Esophagus muscularis mucosa (tissue), 4 donors: Measurements from ENCODE around the gene ASAP2. TPM values are rescaled to one million over a fixed set of nuclear protein-coding genes. Genes with fewer than 3 reads are reported as not detected.

ENCODE experiments used
- DNase-seq: peaks from one replicate; pipeline ENCODE4 v3.0.0-alpha.2; 2017; ENCODE audit errors: extremely low spot score
- H3K27ac ChIP-seq, 4 donors: fragments of 200-600 bp; sonication (generic); replicated peaks in 1 of 4; 1 replicate in 3 of 4; 2 replicates in 1 of 4; pipeline ENCODE4 v1.5.1; 2016 to 2019; ENCODE audit warnings: mild to moderate bottlenecking in 1 of 4
- H3K27me3 ChIP-seq, 4 donors: fragments of 200-600 bp; sonication (generic); one replicate each; pipeline versions ENCODE4 v1.5.1 to v1.6.0; 2016 to 2019
- H3K36me3 ChIP-seq, 4 donors: fragments of 200-600 bp; sonication (generic); one replicate each; pipeline ENCODE4 v1.5.1; 2016 to 2019
- H3K4me1 ChIP-seq, 4 donors: fragments of 200-600 bp; sonication (generic); one replicate each; pipeline ENCODE4 v1.5.1; 2016 to 2019
- H3K4me3 ChIP-seq, 4 donors: fragments of 200-600 bp; sonication (generic); 1 replicate in 2 of 4; 2 replicates in 2 of 4; pipeline ENCODE4 v1.5.1; 2016 to 2019; ENCODE audit warnings: mild to moderate bottlenecking in 4 of 4, moderate library complexity in 1 of 4
- H3K9me3 ChIP-seq, 4 donors: fragments of 200-600 bp; sonication (generic); 1 replicate in 3 of 4; 2 replicates in 1 of 4; pipeline ENCODE4 v1.5.1; 2016 to 2019
- EP300 ChIP-seq: sonication (generic); formaldehyde crosslinking; IDR thresholded peaks from one replicate; pipeline ENCODE4 v1.6.1; 2017; ENCODE audit warnings: antibody characterized with exemption
- POLR2A ChIP-seq: fragments of 450-650 bp; IDR thresholded peaks from one replicate; pipeline ENCODE4 v1.6.1; 2017; ENCODE audit warnings: antibody characterized with exemption, moderate library complexity, mild to moderate bottlenecking, low read depth
- POLR2AphosphoS5 ChIP-seq, 2 donors: sonication (generic); formaldehyde crosslinking; IDR thresholded peaks; one replicate each; pipeline ENCODE4 v1.6.1; 2017; ENCODE audit warnings: antibody characterized with exemption in 2 of 2
- WGBS: methylation state at CpG from one replicate; pipeline ENCODE4 v1.1.5; 2018; 5-methylcytosine and 5-hydroxymethylcytosine counted together
- intact Hi-C: fragments of 100-400 bp; cut with DNase I; formaldehyde crosslinking; loops from one replicate; pipeline ENCODE4 v1.15.1; 2023
- total RNA-seq, 4 donors: library from RNA; depleted of rRNA; stranded (reverse); fragments of >200 nt; gene quantifications; one replicate each; pipeline versions ENCODE4 v1.1.0 to v1.2.1, GENCODE V29; 2016
- TF ChIP-seq, protein P1 (sequence below), 3 experiments: fragments of 200-600 bp in 2 of 3; fragments of 450-650 bp in 1 of 3; sonication (generic) in 2 of 3; IDR thresholded peaks; one replicate each; pipeline ENCODE4 v1.5.1; 2017 to 2019; ENCODE audit warnings: antibody characterized with exemption in 3 of 3, mild to moderate bottlenecking in 2 of 3, moderate library complexity in 1 of 3

The ASAP2 gene
- total RNA-seq, 4 donors from 2014 or later = 18.7 to 24.0 (median 21.3) TPM

DNA sequence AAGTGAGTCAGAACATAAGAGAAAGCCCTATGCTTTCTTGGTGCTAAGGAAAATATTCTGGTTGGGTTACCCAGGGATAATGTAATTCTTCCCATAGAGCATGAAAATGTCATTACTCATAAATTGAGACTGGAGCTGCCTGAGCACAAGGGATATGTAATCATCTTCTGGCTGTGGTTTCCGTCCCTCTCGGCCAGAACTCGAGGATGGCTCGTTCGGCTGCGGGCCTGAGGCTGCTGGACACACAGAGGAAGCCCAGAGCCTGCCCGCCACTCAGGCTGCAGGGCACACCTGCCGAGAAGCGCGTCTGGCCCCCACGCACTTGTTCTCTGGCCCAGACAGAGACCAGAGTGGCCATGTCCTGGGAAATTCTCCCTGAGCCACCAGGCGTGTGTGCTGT is 104.9 kb downstream of the ASAP2 start:
- Histone ChIP-seq H3K4me3 (no peak overlapping the region), H3K36me3 (no peaks in the 10 kb centered on the region), H3K9me3 (no peaks in the 10 kb centered on the region), H3K27ac (peak overlapping the region; percentile 70 to 80 (median 74)), H3K4me1 (peaks cover 33 to 70% (median 66%) of the 10 kb centered on the region in 4 donors), H3K27me3 (no peaks in the 10 kb centered on the region)
- intact Hi-C loops = no loop called here
- 50% methylated on average over 1 of the region's 12 CpGs for WGBS
- peak; percentile 63 to 83 for TF ChIP-seq POLR2AphosphoS5 (IDR thresholded peaks at IDR 0.05)
- no peak for TF ChIP-seq POLR2A
- DNase-seq = no peak

- 76% methylated on average over 6 of the region's 6 CpGs for WGBS
- intact Hi-C loops = no loop called here
- Histone ChIP-seq H3K27me3 (no peaks in the 10 kb centered on the region), H3K27ac (peak overlapping the region; percentile 70 to 80 (median 74)), H3K9me3 (no peaks in the 10 kb centered on the region), H3K4me3 (no peak overlapping the region), H3K4me1 (peaks cover 25 to 62% (median 56%) of the 10 kb centered on the region in 4 donors), H3K36me3 (no peaks in the 10 kb centered on the region)
- no peak for DNase-seq
- no peak for TF ChIP-seq POLR2AphosphoS5 (IDR thresholded peaks at IDR 0.05)
- no peak for TF ChIP-seq EP300
- TF ChIP-seq POLR2A = no peak
- TF ChIP-seq, protein P1, sequence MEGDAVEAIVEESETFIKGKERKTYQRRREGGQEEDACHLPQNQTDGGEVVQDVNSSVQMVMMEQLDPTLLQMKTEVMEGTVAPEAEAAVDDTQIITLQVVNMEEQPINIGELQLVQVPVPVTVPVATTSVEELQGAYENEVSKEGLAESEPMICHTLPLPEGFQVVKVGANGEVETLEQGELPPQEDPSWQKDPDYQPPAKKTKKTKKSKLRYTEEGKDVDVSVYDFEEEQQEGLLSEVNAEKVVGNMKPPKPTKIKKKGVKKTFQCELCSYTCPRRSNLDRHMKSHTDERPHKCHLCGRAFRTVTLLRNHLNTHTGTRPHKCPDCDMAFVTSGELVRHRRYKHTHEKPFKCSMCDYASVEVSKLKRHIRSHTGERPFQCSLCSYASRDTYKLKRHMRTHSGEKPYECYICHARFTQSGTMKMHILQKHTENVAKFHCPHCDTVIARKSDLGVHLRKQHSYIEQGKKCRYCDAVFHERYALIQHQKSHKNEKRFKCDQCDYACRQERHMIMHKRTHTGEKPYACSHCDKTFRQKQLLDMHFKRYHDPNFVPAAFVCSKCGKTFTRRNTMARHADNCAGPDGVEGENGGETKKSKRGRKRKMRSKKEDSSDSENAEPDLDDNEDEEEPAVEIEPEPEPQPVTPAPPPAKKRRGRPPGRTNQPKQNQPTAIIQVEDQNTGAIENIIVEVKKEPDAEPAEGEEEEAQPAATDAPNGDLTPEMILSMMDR (IDR thresholded peaks at IDR 0.05) = no peak
Observed at GRCh38 chr2:9312591-9312990, 106.0 kb downstream of the ASAP2 start.

- intact Hi-C loops = no loop called here
- peaks cover 29 to 60% (median 52%) of the 10 kb centered on the region in 4 donors for H3K4me1 ChIP-seq
Observed at GRCh38 chr2:9313443-9313842, 106.8 kb downstream of the ASAP2 start.

DNA sequence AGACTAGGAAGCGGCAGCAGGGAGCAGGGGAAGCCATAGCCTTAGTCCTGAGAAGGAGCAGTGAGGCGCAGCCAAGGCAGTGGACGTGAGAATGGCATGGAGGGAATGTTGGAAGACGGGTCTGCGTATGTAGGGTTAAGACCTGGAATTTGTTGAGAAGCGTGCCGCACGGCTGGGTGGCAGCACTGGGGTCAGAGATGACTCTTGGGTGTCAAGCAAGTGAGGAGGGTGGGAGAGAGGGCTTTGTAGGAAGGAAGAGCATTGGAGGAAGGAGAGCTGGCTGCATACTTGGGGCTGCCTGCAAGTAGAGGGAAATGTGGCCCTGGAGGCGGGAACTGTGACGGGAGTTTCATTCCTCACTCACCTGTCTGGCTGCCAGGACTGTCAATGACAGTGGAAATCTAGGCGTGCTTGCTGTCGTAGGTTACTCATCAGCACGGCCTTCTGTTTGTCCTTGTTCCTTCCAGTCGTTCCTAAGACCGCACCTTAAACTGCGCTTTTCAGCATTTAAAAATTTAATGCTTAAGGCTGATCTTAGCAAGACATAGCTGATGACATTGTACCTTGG is 108.8 kb downstream of the ASAP2 start:
- Histone ChIP-seq H3K36me3 (no peaks in the 10 kb centered on the region), H3K4me3 (peak overlapping the region in 1 of 4 donors; percentile 3), H3K9me3 (no peaks in the 10 kb centered on the region), H3K4me1 (peaks cover 26 to 66% (median 53%) of the 10 kb centered on the region in 4 donors), H3K27me3 (no peaks in the 10 kb centered on the region), H3K27ac (peak overlapping the region; percentile 58 to 78 (median 66))
- intact Hi-C loops = loop anchor here (5.0 kb wide), 1 partner anchor 108 kb away; the partner anchor contains the start of gene ASAP2
- no peak for DNase-seq
- TF ChIP-seq EP300 (peak; percentile 17), POLR2A (no peak), POLR2AphosphoS5 (IDR thresholded peaks at IDR 0.05) (peak; percentile 47 to 52)
- TF ChIP-seq, protein P1 (IDR thresholded peaks at IDR 0.05) = no peak
- WGBS = 58% methylated on average over 16 of the region's 16 CpGs

More at GRCh38 chr2:9313443-9313842, 106.8 kb downstream of the ASAP2 start:
- TF ChIP-seq, protein P1 (IDR thresholded peaks at IDR 0.05) = no peak
- TF ChIP-seq EP300 (no peak), POLR2A (no peak), POLR2AphosphoS5 (IDR thresholded peaks at IDR 0.05) (no peak)
- 93% methylated on average over 9 of the region's 9 CpGs for WGBS
- Histone ChIP-seq H3K27me3 (no peaks in the 10 kb centered on the region), H3K9me3 (no peaks in the 10 kb centered on the region), H3K27ac (no peak overlapping the region), H3K36me3 (no peaks in the 10 kb centered on the region), H3K4me3 (no peak overlapping the region)
- DNase-seq = no peak

DNA sequence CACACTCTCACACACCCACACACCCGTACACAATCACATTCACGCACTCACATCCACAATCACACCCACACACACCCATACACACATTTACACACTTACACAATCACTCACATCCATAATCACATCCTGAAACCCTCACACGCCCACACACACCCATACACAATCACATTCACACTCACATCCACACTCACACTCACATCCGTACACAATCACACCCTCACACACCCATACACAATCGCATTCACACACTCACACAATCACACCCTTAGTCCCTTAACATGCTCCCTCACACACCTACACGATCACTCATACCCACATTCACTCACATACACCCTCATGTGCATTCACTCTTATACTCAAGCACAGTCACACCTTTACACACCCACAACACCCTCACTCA is 110.9 kb downstream of the ASAP2 start:
- DNase-seq = no peak
- Histone ChIP-seq H3K36me3 (no peaks in the 10 kb centered on the region), H3K27ac (no peak overlapping the region), H3K4me1 (peaks cover 13 to 44% (median 32%) of the 10 kb centered on the region in 4 donors), H3K27me3 (no peaks in the 10 kb centered on the region), H3K4me3 (no peak overlapping the region), H3K9me3 (no peaks in the 10 kb centered on the region)
- intact Hi-C loops = loop anchor here (5.0 kb wide), 1 partner anchor 110 kb away; the partner anchor contains the start of gene ASAP2
- TF ChIP-seq, protein P1 (IDR thresholded peaks at IDR 0.05) = no peak
- no peak for TF ChIP-seq POLR2A
- TF ChIP-seq EP300 = no peak
- TF ChIP-seq POLR2AphosphoS5 (IDR thresholded peaks at IDR 0.05) = no peak
- 93% methylated on average over 6 of the region's 6 CpGs for WGBS
